GM23338 (cell line): ENCODE results near the gene AP4M1. TPM values are rescaled to one million over a fixed set of nuclear protein-coding genes. Genes with fewer than 3 reads are reported as not detected.

Experiments
- ATAC-seq: fragments of 200-7000 bp; cut with Tn5 transposase; 3 replicates; pipeline ENCODE4 v1.9.1; 2020
- DNase-seq: peaks from one replicate; pipeline ENCODE4 v3.0.0-alpha.2; 2015; ENCODE audit warnings: low spot score
- H2AFZ ChIP-seq: fragments of 200-600 bp; sonication (generic); 2 replicates; pipeline ENCODE4 v1.8.0; 2016; ENCODE audit warnings: antibody characterized with exemption, mild to moderate bottlenecking, moderate library complexity
- H3F3A ChIP-seq: fragments of 200-600 bp; sonication (generic); replicated peaks from 2 replicates; pipeline ENCODE4 v1.8.0; 2017; ENCODE audit warnings: antibody characterized with exemption, mixed run types, low read depth
- H3K27ac ChIP-seq: fragments of 200-600 bp; sonication (generic); 2 replicates; pipeline ENCODE4 v1.6.1; 2016; ENCODE audit warnings: low read depth
- H3K27me3 ChIP-seq: fragments of 200-600 bp; sonication (generic); 2 replicates; pipeline ENCODE4 v1.8.0; 2016; ENCODE audit warnings: mild to moderate bottlenecking, mixed run types, moderate library complexity; ENCODE audit not compliant: insufficient read depth
- H3K36me3 ChIP-seq: fragments of 200-600 bp; sonication (generic); 2 replicates; pipeline ENCODE4 v1.8.0; 2016; ENCODE audit warnings: mild to moderate bottlenecking; ENCODE audit not compliant: insufficient read depth
- H3K4me1 ChIP-seq: fragments of 200-600 bp; sonication (generic); 2 replicates; pipeline ENCODE4 v1.8.0; 2016; ENCODE audit warnings: mild to moderate bottlenecking, moderate library complexity; ENCODE audit not compliant: insufficient read depth
- H3K4me2 ChIP-seq: fragments of 200-600 bp; sonication (generic); 2 replicates; pipeline ENCODE4 v1.7.1; 2017; ENCODE audit warnings: mixed run types
- H3K4me3 ChIP-seq: fragments of 200-600 bp; sonication (generic); 2 replicates; pipeline ENCODE4 v1.6.1; 2016; ENCODE audit warnings: mixed run types
- H3K79me2 ChIP-seq: fragments of 200-600 bp; sonication (generic); replicated peaks from 2 replicates; pipeline ENCODE4 v1.8.0; 2017; ENCODE audit warnings: mild to moderate bottlenecking; ENCODE audit not compliant: insufficient read depth
- H3K9me2 ChIP-seq: fragments of 200-600 bp; sonication (generic); 2 replicates; pipeline ENCODE4 v1.8.0; 2017; ENCODE audit not compliant: insufficient read depth
- H4K20me1 ChIP-seq: fragments of 200-600 bp; sonication (generic); replicated peaks from 2 replicates; pipeline ENCODE4 v1.8.0; 2017; ENCODE audit warnings: mild to moderate bottlenecking; ENCODE audit not compliant: insufficient read depth
- H3K27ac Mint-ChIP-seq: 2 replicates; pipeline ENCODE4 v1.8.0; 2020; ENCODE audit warnings: inconsistent platforms, mild to moderate bottlenecking, moderate library complexity, mixed read lengths
- H3K27me3 Mint-ChIP-seq: 3 replicates; pipeline ENCODE4 v1.8.0; 2022; ENCODE audit warnings: low read depth, mild to moderate bottlenecking, moderate library complexity, mixed read lengths, inconsistent platforms; ENCODE audit not compliant: insufficient read depth, poor library complexity
- H3K36me3 Mint-ChIP-seq: 3 replicates; pipeline ENCODE4 v1.8.0; 2021; ENCODE audit warnings: low read depth, mild to moderate bottlenecking, inconsistent platforms, moderate library complexity, mixed read lengths
- H3K4me1 Mint-ChIP-seq: 3 replicates; pipeline ENCODE4 v1.8.0; 2020; ENCODE audit warnings: mild to moderate bottlenecking, inconsistent platforms, mixed read lengths
- H3K4me3 Mint-ChIP-seq: 3 replicates; pipeline ENCODE4 v1.8.0; 2021; ENCODE audit warnings: moderate library complexity, mild to moderate bottlenecking, inconsistent platforms, mixed read lengths
- H3K9me3 Mint-ChIP-seq: 3 replicates; pipeline ENCODE4 v1.8.0; 2020; ENCODE audit warnings: moderate library complexity, mild to moderate bottlenecking, inconsistent platforms, mixed read lengths
- CREB1 ChIP-seq: fragments of 250-450 bp; sonication (Bioruptor Pico); IDR thresholded peaks from 2 replicates; pipeline ENCODE4 v1.5.0; 2020; ENCODE audit warnings: low read depth, mild to moderate bottlenecking, moderate library complexity
- ETS1 ChIP-seq: IDR thresholded peaks from 2 replicates; pipeline ENCODE4 v1.6.1; 2016; ENCODE audit warnings: antibody characterized with exemption
- EZH2 ChIP-seq: fragments of 200-600 bp; sonication (generic); IDR thresholded peaks from one replicate; pipeline ENCODE4 v1.8.0; 2017; ENCODE audit warnings: antibody characterized with exemption, mild to moderate bottlenecking, low read depth; ENCODE audit not compliant: unreplicated experiment
- EZH2phosphoT487 ChIP-seq: fragments of 200-600 bp; sonication (generic); IDR thresholded peaks from one replicate; pipeline ENCODE4 v1.8.1; 2018; ENCODE audit warnings: antibody characterized with exemption; ENCODE audit not compliant: unreplicated experiment
- NANOG ChIP-seq: IDR thresholded peaks from 2 replicates; pipeline ENCODE4 v1.6.1; 2016; ENCODE audit warnings: antibody characterized with exemption, borderline replicate concordance
- POLR2AphosphoS5 ChIP-seq: IDR thresholded peaks from 2 replicates; pipeline ENCODE4 v1.6.1; 2016; ENCODE audit warnings: antibody characterized with exemption, low read depth
- ZNF331 ChIP-seq: fragments of 250-450 bp; sonication (Bioruptor Pico); IDR thresholded peaks from 2 replicates; pipeline ENCODE4 v1.5.0; 2020; ENCODE audit warnings: low read depth, mild to moderate bottlenecking, moderate library complexity
- polyA plus RNA-seq: library from polyadenylated mRNA; unstranded; fragments of >200 nt; fragmentation: Nextera tagmentation; extraction: Ambion mirVana; gene quantifications from 2 replicates; pipeline ENCODE4 v1.2.1, GENCODE V29; 2016
- total RNA-seq: library from RNA; depleted of rRNA; stranded (reverse); fragments of >200 nt; shearing (Covaris generic); gene quantifications from 2 replicates; pipeline ENCODE4 v1.2.3, GENCODE V29; 2014
- TF ChIP-seq, protein P1 (sequence below): IDR thresholded peaks from one replicate; pipeline ENCODE4 v1.6.1; 2018; ENCODE audit warnings: antibody characterized with exemption; ENCODE audit not compliant: unreplicated experiment

AP4M1 gene
- total and polyA plus RNA-seq, 2 experiments from 2014 or later, result 9.5 to 13.3 TPM

GRCh38 chr7:100100420-100101015, 925 bp upstream of the AP4M1 start:
- Histone ChIP-seq H4K20me1 (peaks cover 41% of the 10 kb centered on the region), H3K4me1 (peaks cover 13% of the 10 kb centered on the region), H3K36me3 (peaks cover 46% of the 10 kb centered on the region), H3K4me3 (peak overlapping the region; percentile 100), H3F3A (peaks cover 54% of the 10 kb centered on the region), H3K27me3 (no peaks in the 10 kb centered on the region), H3K4me2 (peak overlapping the region; percentile 100), H3K79me2 (peaks cover 60% of the 10 kb centered on the region), H3K9me2 (no peaks in the 10 kb centered on the region), H2AFZ (no peak overlapping the region), H3K27ac (peak overlapping the region; percentile 100)
- DNase-seq (peak; percentile 96), ATAC-seq (peak; percentile 74)
- peaks cover 5% of the 10 kb centered on the region; the same call in 2 of the 3 replicates for H3K9me3 Mint-ChIP-seq
- TF ChIP-seq ZNF331 (no peak), ETS1 (peak; percentile 77; the same call in 1 of the 2 replicates), CREB1 (peak; percentile 82)
- H3K36me3 Mint-ChIP-seq, result peaks cover 78% of the 10 kb centered on the region
- H3K27ac Mint-ChIP-seq, result peak overlapping the region; percentile 99
- peaks cover 53% of the 10 kb centered on the region for H3K27me3 Mint-ChIP-seq
- peaks cover 41% of the 10 kb centered on the region for H3K4me1 Mint-ChIP-seq
- peak overlapping the region; percentile 95 for H3K4me3 Mint-ChIP-seq

DNA sequence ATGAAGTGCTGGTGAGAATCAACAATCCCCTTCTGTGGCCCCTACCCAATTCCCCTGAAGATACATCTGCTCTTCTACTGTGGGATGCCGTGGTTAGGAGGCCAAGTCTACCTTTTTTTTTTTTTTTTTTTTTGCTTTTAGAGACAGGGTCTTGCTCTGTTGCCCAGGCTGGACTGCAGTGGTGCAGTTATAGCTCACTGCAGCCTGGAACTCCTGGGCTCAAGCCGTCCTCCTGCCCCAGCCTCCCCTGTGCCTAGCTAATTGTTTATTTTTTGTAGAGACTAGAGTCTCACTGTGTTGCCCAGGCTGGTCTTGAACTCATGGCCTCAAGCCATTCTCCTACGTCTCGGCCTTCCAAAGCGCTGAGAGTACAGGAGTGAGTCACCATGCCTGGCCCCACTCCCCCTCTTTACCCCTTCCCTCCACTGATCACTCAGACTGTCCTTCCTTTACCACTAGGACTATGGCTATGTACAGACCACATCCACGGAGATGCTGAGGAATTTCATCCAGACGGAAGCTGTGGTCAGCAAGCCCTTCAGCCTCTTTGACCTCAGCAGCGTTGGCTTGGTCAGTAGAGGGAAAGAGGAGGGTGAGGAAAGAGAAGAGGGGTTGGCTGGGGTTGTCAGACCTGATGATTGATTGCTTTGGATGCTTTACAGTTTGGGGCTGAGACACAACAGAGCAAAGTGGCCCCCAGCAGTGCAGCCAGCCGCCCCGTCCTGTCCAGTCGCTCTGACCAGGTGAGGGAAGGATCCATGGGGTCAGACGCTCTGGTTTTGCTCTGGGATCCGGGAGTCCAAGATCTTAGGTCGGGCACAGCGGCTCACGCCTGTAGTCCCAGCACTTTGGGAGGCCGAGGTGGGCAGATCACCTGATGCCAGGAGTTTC, 1.8 kb downstream of the AP4M1 start:
- Histone ChIP-seq H2AFZ (no peak overlapping the region), H3F3A (peaks cover 28% of the 10 kb centered on the region), H3K4me3 (peak overlapping the region; percentile 100; the same call in 1 of the 2 replicates), H4K20me1 (peaks cover 16% of the 10 kb centered on the region), H3K27ac (no peak overlapping the region), H3K79me2 (peaks cover 37% of the 10 kb centered on the region), H3K27me3 (no peaks in the 10 kb centered on the region), H3K9me2 (no peaks in the 10 kb centered on the region), H3K4me1 (peaks cover 13% of the 10 kb centered on the region), H3K36me3 (peaks cover 23% of the 10 kb centered on the region), H3K4me2 (no peak overlapping the region)
- peaks cover 58% of the 10 kb centered on the region for H3K27me3 Mint-ChIP-seq
- H3K4me3 Mint-ChIP-seq, result peak overlapping the region; percentile 95
- DNase-seq (no peak), ATAC-seq (no peak)
- H3K4me1 Mint-ChIP-seq, result peaks cover 27% of the 10 kb centered on the region
- peak overlapping the region; percentile 99; the same call in 1 of the 2 replicates for H3K27ac Mint-ChIP-seq
- no peaks in the 10 kb centered on the region for H3K9me3 Mint-ChIP-seq
- peaks cover 72% of the 10 kb centered on the region for H3K36me3 Mint-ChIP-seq
- TF ChIP-seq ETS1 (no peak), EZH2phosphoT487 (no peak), CREB1 (no peak), NANOG (no peak), POLR2AphosphoS5 (no peak), EZH2 (no peak)
- TF ChIP-seq, protein P1, sequence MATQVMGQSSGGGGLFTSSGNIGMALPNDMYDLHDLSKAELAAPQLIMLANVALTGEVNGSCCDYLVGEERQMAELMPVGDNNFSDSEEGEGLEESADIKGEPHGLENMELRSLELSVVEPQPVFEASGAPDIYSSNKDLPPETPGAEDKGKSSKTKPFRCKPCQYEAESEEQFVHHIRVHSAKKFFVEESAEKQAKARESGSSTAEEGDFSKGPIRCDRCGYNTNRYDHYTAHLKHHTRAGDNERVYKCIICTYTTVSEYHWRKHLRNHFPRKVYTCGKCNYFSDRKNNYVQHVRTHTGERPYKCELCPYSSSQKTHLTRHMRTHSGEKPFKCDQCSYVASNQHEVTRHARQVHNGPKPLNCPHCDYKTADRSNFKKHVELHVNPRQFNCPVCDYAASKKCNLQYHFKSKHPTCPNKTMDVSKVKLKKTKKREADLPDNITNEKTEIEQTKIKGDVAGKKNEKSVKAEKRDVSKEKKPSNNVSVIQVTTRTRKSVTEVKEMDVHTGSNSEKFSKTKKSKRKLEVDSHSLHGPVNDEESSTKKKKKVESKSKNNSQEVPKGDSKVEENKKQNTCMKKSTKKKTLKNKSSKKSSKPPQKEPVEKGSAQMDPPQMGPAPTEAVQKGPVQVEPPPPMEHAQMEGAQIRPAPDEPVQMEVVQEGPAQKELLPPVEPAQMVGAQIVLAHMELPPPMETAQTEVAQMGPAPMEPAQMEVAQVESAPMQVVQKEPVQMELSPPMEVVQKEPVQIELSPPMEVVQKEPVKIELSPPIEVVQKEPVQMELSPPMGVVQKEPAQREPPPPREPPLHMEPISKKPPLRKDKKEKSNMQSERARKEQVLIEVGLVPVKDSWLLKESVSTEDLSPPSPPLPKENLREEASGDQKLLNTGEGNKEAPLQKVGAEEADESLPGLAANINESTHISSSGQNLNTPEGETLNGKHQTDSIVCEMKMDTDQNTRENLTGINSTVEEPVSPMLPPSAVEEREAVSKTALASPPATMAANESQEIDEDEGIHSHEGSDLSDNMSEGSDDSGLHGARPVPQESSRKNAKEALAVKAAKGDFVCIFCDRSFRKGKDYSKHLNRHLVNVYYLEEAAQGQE, result no peak
